RCC 7860 (cell line): ENCODE measurements around the gene INTS6L.

Source experiments
- DNase-seq: peaks from one replicate; pipeline ENCODE4 v3.0.0-alpha.2; 2015; ENCODE audit warnings: low spot score
- FAIRE-seq: peaks from 2 replicates; lab custom pipeline; 2012; peaks lifted over from hg19 to GRCh38; lab: Jason Lieb, UNC

INTS6L gene

GRCh38 chrX:135520553-135521404 is at the start of gene INTS6L:
TSS of gene INTS6L (plus strand) at chrX:135520660. CDS start at chrX:135520993, 333 bp downstream.
- DNase-seq (peak; percentile 73), FAIRE-seq (peak; percentile 65)

GRCh38 chrX:135476378-135476777 is 44.1 kb upstream of the INTS6L start:
- no peak for FAIRE-seq

DNA sequence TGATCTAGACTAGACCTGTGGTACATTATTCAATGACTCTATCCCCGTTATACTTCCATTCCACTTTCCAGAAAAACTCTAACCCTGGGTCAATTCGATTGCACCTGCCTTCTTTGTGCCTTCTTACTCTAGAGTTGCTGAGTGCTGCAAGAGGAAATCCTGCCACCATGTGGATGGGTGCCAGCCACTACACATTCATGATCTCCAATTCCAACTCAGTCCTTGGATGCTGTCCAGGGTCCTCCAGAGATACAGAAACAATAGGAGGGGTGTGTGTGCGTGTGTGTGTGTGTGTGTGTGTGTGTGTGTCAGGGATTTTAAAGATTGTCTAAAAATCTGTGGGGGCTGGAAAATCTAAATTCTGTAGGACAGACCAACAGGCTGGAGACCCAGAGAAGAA is 42.9 kb upstream of the INTS6L start:
- peak; percentile 3 for DNase-seq
- no peak for FAIRE-seq

More at GRCh38 chrX:135476378-135476777, 44.1 kb upstream of the INTS6L start:
- DNase-seq = no peak

- DNase-seq (no peak), FAIRE-seq (no peak)
Observed at GRCh38 chrX:135480076-135480475, 40.4 kb upstream of the INTS6L start.

DNA sequence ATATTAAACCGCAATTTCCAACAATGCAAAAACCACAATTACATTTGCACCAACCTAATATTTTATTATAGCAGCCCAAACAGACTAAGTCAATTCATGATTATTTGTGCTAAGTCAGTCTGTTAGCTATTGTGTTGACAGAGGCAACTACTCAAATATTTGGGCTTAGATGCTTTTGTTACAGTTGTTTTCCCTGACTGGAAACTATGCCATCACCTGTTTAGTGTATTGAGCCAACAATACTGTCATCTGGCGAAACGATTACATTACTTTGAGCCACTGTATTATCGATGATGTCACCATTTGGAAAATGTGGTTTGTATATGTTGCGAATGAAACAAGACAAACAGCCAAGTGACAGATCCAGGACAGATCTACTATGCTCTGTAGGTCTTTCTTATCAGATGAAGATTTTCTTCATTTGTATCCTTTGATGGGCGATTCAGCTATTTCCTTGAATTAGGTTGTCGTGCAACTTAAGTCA is 38.7 kb upstream of the INTS6L start:
- no peak for DNase-seq
- no peak for FAIRE-seq

DNA sequence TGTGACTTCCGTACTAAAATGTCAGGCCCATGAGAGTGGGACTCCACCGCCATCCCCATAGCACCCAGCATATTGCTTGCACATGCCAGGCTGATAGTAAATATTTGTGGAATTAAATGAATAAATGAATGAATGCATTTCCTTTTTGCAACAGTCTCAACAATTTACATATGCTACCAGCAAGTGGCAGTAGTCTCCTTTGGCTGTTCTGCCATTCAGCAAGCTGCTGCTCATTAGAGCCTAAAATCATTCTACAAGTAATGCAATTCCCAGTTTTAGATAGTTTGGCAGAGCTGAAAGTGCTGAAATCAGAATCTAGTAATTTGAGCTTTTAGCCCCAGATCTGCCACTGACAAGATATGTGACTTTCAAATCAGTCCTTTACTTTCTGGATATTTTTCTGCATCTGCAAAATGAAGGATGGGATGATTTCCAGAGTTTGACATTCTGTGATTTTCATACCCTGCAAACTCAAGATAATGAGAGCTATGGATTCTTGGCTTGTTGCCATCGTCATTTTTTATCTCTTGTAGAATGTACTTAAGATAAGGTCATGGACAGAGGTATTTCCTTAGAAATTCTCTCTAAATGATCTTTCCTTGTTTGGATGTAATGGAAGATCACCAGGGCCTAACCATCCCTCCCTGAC is 35.7 kb upstream of the INTS6L start:
- DNase-seq (no peak), FAIRE-seq (no peak)

DNA sequence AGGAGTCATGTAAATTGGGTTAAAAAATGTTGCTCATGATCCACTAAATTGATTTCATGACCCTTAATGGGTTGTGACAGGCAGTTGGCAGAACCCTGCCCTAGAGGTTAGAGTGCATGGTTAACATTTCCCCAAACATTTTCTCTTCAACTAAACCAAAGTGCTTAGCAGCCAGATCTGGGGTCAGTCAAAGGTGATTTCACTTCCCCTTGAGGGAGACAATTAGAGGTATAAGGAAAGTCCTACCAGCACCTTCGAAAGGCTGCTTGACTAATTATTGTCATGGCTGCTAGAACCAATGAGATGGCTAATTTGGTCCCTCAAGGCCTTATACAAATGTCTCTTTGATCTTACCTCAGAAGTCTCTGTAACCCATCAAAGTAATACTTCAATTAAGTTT is 30.9 kb upstream of the INTS6L start:
- FAIRE-seq (no peak), DNase-seq (no peak)

- DNase-seq (no peak), FAIRE-seq (no peak)
Observed at GRCh38 chrX:135490979-135491514, 29.4 kb upstream of the INTS6L start.

DNA sequence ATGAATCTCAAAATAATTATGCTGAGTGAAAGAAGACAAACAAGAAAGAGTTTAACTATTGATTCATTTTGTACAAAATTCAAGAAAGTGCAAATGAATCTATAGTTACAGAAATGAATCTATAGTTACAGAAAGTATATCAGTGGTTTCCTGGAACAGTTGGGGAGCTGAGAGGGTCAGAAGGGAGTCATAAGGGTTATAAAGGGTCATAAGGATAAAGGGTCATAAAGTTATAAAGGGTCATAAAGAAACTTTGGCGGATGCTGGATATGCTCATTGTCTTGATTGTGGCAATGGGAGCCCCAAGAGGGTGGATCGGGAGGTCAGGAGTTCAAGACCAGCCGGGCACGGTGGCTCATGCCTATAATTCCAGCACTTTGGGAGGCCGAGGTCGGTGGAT is 26.0 kb upstream of the INTS6L start:
- DNase-seq (no peak), FAIRE-seq (no peak)

DNA sequence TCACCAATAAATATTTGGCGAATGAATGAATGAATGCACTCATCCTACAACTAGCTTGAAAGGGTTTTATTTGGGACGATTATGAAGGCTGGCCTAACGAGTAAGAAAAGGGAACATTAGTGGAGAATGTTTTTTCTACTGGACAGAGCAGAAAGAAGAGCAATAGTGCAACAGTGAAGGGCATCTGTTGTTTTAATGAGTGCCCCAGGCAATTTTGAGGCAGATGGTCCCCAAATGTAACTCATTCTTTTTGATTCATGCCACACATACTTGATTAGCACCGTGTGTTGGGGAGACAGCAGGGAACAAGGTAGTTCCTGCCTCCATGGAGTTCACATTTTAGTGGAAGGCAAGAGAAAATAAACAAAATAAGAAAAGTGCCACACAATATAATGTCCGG is 22.7 kb upstream of the INTS6L start:
- DNase-seq (no peak), FAIRE-seq (no peak)

GRCh38 chrX:135498236-135498635 is 22.2 kb upstream of the INTS6L start:
- no peak for DNase-seq
- no peak for FAIRE-seq

- FAIRE-seq (no peak), DNase-seq (no peak)
Observed at GRCh38 chrX:135505351-135505750, 15.1 kb upstream of the INTS6L start.

DNA sequence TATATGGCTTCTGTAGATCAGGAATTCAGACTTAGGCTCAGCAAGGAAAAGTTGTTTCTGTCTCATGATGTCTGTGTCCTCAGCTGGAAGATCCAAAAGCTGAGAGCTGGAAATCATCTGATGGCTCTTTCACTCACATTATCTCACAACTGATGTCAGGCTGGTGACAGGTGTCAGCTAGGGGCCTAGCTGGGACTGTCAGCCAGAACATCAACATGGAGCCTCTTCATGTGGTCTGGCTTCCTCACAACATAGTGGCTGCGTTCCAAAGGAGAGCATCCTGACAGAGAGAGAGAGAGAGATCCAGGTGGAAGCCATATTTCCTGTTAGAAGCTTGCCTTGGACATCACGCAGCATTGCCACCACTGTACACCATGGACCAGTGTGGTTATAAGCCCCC is 10.6 kb upstream of the INTS6L start:
- DNase-seq (no peak), FAIRE-seq (no peak)

- FAIRE-seq (no peak), DNase-seq (no peak)
Observed at GRCh38 chrX:135512508-135513129, 7.8 kb upstream of the INTS6L start.

DNA sequence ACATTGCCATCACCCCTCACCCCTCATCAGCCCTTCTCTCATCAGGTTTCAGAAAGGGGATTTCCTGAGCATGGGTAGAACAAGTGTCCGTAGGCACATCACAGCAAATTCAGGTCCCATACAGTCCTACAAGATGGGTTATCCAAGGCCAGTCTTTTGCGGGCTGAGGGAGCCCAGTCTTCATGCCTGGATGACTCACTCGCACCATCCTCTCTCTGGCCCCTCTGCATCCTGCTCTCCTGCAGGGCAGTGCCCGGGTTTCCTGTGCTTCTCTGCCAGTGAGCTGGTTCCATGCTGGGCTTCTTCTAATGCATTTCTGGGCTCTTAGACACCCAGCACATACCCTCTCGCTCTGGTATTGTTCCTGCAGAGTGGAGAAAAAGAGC is 7.3 kb upstream of the INTS6L start:
- FAIRE-seq (no peak), DNase-seq (no peak)

DNA sequence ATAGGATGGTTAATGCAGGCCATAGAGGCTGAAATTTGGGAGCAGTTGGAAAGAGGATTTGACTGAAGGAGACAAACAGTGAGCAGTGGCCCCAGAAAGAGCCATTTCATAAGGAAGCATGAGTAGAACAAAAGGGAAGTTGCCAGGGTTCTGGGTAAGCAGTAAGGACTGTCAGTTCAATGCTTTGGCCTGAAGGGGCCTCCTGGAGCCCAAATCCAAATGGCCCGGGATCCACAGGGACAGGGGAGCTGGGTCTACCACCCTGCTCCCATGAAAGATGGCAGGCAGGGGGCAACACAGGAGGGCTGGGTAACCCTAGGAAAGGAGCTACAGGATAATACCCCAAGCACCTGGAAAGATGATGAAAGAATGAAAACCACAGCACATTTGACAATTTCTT is 4.1 kb upstream of the INTS6L start:
- no peak for FAIRE-seq
- DNase-seq = no peak

- FAIRE-seq (no peak), DNase-seq (no peak)
Observed at GRCh38 chrX:135518161-135518560, 2.3 kb upstream of the INTS6L start.

DNA sequence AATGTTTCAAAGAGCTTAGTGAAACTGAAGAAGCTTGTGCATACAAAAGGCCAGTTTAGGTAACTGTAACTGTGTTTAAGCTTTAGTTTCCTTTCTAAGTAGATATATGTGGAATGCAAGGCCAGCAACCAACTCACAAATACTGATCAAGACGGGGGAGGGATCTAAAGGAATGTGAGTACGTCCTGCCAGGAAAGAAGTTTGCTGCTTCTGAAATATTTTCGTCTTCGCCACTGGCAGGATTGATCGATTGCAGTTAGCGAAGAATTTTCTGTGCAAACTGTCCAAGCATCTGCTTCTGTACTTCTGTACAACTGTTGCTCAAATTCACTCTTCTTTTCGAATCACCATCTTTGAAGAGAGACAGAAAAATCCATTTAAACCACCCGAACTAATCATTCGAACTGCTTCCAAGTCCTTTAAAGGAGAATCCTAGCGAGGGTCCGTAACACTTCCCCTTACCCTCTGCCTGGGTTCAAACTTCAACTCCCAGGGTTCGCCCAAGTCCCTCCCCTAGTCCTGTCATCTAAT is 373 bp upstream of the INTS6L start:
- FAIRE-seq = no peak
- DNase-seq = no peak

DNA sequence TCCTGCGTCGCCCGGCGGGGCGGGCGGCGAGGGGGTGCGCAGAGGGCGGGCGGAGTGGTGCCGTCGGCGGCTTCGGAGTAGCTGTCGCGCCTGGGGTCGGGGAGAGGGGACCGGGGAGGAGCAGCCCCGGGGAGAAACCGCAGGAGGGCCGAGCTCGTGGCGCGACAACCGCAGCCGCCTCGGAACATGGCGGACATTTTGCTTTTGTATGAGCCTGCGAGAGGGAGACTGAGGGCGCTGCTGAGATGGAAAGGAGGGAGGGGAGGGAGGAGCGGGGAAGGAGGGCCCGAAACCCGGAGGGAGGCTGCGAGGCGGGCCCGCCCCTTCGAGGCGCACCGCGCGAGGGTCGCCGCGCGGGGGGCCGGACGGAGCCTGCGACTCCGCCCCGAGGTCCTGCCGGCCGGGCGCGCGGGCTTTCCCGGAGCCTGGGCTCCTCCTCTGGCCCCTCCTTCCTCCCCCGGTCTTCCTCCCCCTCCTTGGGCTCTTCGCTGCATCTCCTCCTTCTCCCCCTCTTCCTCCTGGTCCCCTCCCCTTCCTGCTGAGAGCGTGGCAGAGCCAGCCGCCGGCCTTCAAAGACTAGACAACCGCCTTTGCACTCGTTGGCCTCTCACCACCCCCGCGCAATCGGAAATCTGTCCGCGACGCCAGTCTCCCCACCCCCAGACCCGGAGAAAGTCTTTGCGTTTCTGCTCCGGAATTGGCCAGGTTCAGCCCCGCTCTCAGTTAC is 1.1 kb downstream of the INTS6L start:
- peak; percentile 83 for DNase-seq
- FAIRE-seq = peak; percentile 55

DNA sequence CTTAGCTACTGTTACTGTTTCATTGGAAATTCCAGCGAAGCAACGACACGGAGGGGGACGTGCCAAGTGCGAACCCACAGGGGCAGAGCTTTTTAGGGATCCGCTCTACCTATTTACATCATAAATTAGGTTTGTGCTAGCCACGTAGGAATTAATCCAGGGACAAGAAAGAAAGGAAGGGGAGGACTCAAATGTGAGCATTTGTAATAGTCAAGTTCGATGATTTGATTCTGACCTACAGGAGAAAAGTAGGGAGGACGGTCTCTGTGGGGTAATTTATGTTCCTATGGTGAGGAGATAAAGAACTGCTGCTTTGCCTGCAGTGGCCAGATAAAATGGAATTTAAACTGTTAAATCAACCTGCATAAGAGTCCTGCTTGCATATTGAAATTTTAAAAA is 1.7 kb downstream of the INTS6L start:
- FAIRE-seq (no peak), DNase-seq (no peak)
